Esophagus squamous epithelium (tissue), 5 donors: ENCODE measurements around the gene HSPA12A. TPM values are rescaled to one million over a fixed set of nuclear protein-coding genes. Genes with fewer than 3 reads are reported as not detected.

Source experiments
- DNase-seq: peaks from one replicate; lab custom pipeline; 2025; lab: John Stamatoyannopoulos, UW
- H3K27ac ChIP-seq, 4 donors: fragments of 200-600 bp; sonication (generic); one replicate each; pipeline ENCODE4 v1.5.1; 2016 to 2019; ENCODE audit warnings: mild to moderate bottlenecking in 1 of 4
- H3K27me3 ChIP-seq, 4 donors: fragments of 200-600 bp; sonication (generic); 1 replicate in 3 of 4; 2 replicates in 1 of 4; pipeline versions ENCODE4 v1.5.1 to v1.6.0; 2017 to 2021; ENCODE audit warnings: antibody characterized with exemption in 1 of 4
- H3K36me3 ChIP-seq, 3 donors: fragments of 200-600 bp; sonication (generic); one replicate each; pipeline ENCODE4 v1.5.1; 2016 to 2019
- H3K4me1 ChIP-seq, 3 donors: fragments of 200-600 bp; sonication (generic); one replicate each; pipeline ENCODE4 v1.5.1; 2017 to 2019
- H3K4me3 ChIP-seq, 4 donors: fragments of 200-600 bp; sonication (generic); 1 replicate in 3 of 4; 2 replicates in 1 of 4; pipeline ENCODE4 v1.5.1; 2016 to 2019; ENCODE audit warnings: mild to moderate bottlenecking in 2 of 4, moderate library complexity in 1 of 4
- H3K9me3 ChIP-seq, 3 donors: fragments of 200-600 bp; sonication (generic); one replicate each; pipeline ENCODE4 v1.5.1; 2016 to 2019
- POLR2A ChIP-seq, 4 donors: fragments of 450-650 bp; IDR thresholded peaks; one replicate each; pipeline ENCODE4 v1.6.1; 2017; ENCODE audit warnings: antibody characterized with exemption in 4 of 4, mild to moderate bottlenecking in 4 of 4, moderate library complexity in 3 of 4
- WGBS, 2 donors: methylation state at CpG; one replicate each; pipeline ENCODE4 v1.1.5; 2018; 5-methylcytosine and 5-hydroxymethylcytosine counted together
- intact Hi-C: fragments of 100-400 bp; cut with DNase I; formaldehyde crosslinking; loops from one replicate; pipeline ENCODE4 v1.15.0; 2022
- total RNA-seq, 4 donors: library from RNA; depleted of rRNA; stranded (reverse); fragments of >200 nt; gene quantifications; one replicate each; pipeline ENCODE4 v1.1.0, GENCODE V29; 2016
- TF ChIP-seq, protein P1 (sequence below), 6 experiments: fragments of 450-650 bp in 4 of 6; fragments of 200-600 bp in 2 of 6; sonication (generic) in 2 of 6; IDR thresholded peaks; one replicate each; pipeline ENCODE4 v1.5.1; 2016 to 2019; ENCODE audit warnings: antibody characterized with exemption in 6 of 6, mild to moderate bottlenecking in 4 of 6, moderate library complexity in 4 of 6
- donor health status: DM: yes; HTN: yes; CAD: no.

The HSPA12A gene
- total RNA-seq, 4 donors from 2014 or later, result 1.9 to 5.9 (median 2.3) TPM

- WGBS, 2 donors, result 83 to 84% methylated on average over 6 to 7 of the region's 11 CpGs
- intact Hi-C loops, result no loop called here
- no peaks in the 10 kb centered on the region for H3K27me3 ChIP-seq
- no peaks in the 10 kb centered on the region for H3K36me3 ChIP-seq
- H3K27ac ChIP-seq, result no peak overlapping the region
- no peak for DNase-seq
- no peak overlapping the region for H3K4me3 ChIP-seq
- no peaks in the 10 kb centered on the region for H3K9me3 ChIP-seq
- TF ChIP-seq, protein P1, sequence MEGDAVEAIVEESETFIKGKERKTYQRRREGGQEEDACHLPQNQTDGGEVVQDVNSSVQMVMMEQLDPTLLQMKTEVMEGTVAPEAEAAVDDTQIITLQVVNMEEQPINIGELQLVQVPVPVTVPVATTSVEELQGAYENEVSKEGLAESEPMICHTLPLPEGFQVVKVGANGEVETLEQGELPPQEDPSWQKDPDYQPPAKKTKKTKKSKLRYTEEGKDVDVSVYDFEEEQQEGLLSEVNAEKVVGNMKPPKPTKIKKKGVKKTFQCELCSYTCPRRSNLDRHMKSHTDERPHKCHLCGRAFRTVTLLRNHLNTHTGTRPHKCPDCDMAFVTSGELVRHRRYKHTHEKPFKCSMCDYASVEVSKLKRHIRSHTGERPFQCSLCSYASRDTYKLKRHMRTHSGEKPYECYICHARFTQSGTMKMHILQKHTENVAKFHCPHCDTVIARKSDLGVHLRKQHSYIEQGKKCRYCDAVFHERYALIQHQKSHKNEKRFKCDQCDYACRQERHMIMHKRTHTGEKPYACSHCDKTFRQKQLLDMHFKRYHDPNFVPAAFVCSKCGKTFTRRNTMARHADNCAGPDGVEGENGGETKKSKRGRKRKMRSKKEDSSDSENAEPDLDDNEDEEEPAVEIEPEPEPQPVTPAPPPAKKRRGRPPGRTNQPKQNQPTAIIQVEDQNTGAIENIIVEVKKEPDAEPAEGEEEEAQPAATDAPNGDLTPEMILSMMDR (IDR thresholded peaks at IDR 0.05), result no peak
- TF ChIP-seq POLR2A (IDR thresholded peaks at IDR 0.05), result no peak
- peaks cover 0 to 9% (median 0%) of the 10 kb centered on the region in 3 donors for H3K4me1 ChIP-seq
Observed at GRCh38 chr10:116704926-116705325, 37.4 kb downstream of the HSPA12A start.

DNA sequence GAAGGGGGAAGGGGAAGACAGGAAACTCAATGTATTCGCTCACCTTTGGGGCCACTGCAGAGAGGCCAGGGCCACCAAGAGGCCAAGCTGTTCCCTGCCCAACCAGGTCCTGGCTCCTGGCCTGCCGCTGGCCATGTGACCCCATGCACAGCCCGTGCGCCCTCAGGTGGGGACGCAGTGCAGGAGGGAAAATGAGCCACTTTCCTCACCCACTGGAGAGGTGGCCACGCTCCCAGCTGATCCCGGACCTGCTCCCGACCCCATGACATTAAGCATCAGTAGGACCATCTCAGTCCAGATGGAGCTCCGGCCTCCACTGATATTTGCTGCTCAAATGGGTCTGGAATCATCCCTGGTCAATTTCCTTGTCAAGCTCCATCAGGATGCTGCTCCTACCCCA lies 40.2 kb downstream of the HSPA12A start:
- no peaks in the 10 kb centered on the region for H3K27me3 ChIP-seq
- H3K9me3 ChIP-seq, result no peaks in the 10 kb centered on the region
- H3K27ac ChIP-seq, result no peak overlapping the region
- WGBS, 2 donors, result 79 to 100% methylated on average over 1 of the region's 9 CpGs
- intact Hi-C loops, result no loop called here
- DNase-seq, result no peak
- TF ChIP-seq, protein P1 (IDR thresholded peaks at IDR 0.05), result no peak
- no peak for TF ChIP-seq POLR2A (IDR thresholded peaks at IDR 0.05)
- no peaks in the 10 kb centered on the region for H3K4me1 ChIP-seq
- H3K4me3 ChIP-seq, result no peak overlapping the region
- no peaks in the 10 kb centered on the region for H3K36me3 ChIP-seq

- H3K36me3 ChIP-seq, result no peaks in the 10 kb centered on the region
- DNase-seq, result no peak
- 63 to 65% methylated on average over 4 to 5 of the region's 5 CpGs for WGBS, 2 donors
- H3K27me3 ChIP-seq, result no peaks in the 10 kb centered on the region
- H3K27ac ChIP-seq, result no peak overlapping the region
- H3K4me3 ChIP-seq, result no peak overlapping the region
- no peak for TF ChIP-seq POLR2A (IDR thresholded peaks at IDR 0.05)
- TF ChIP-seq, protein P1 (IDR thresholded peaks at IDR 0.05), result no peak
- H3K9me3 ChIP-seq, result no peaks in the 10 kb centered on the region
- H3K4me1 ChIP-seq, result no peaks in the 10 kb centered on the region
- intact Hi-C loops, result no loop called here
Observed at GRCh38 chr10:116699471-116700150, 42.8 kb downstream of the HSPA12A start.

- H3K4me1 ChIP-seq, result no peaks in the 10 kb centered on the region
- H3K27ac ChIP-seq, result no peak overlapping the region
- no peaks in the 10 kb centered on the region for H3K27me3 ChIP-seq
- no peaks in the 10 kb centered on the region for H3K9me3 ChIP-seq
- intact Hi-C loops, result no loop called here
- no peak for DNase-seq
- WGBS, 2 donors, result 54 to 89% methylated on average over 4 to 9 of the region's 9 CpGs
- H3K4me3 ChIP-seq, result no peak overlapping the region
- TF ChIP-seq, protein P1 (IDR thresholded peaks at IDR 0.05), result no peak
- TF ChIP-seq POLR2A (IDR thresholded peaks at IDR 0.05), result no peak
- H3K36me3 ChIP-seq, result no peaks in the 10 kb centered on the region
Observed at GRCh38 chr10:116699049-116699448, 43.3 kb downstream of the HSPA12A start.

GRCh38 chr10:116698364-116698763 lies 44.0 kb downstream of the HSPA12A start:
- H3K9me3 ChIP-seq, result no peaks in the 10 kb centered on the region
- H3K4me3 ChIP-seq, result no peak overlapping the region
- H3K36me3 ChIP-seq, result no peaks in the 10 kb centered on the region
- no peak for DNase-seq
- no peaks in the 10 kb centered on the region for H3K27me3 ChIP-seq
- TF ChIP-seq, protein P1 (IDR thresholded peaks at IDR 0.05), result no peak
- TF ChIP-seq POLR2A (IDR thresholded peaks at IDR 0.05), result no peak
- no peaks in the 10 kb centered on the region for H3K4me1 ChIP-seq
- no peak overlapping the region for H3K27ac ChIP-seq
- 82 to 85% methylated on average over 7 to 9 of the region's 9 CpGs for WGBS, 2 donors
- intact Hi-C loops, result no loop called here
